Measurements from ENCODE around the gene FRY. TPM values are rescaled to one million over a fixed set of nuclear protein-coding genes. Genes with fewer than 3 reads are reported as not detected.

FRY gene
- total RNA-seq, 1 donor from 2014 or later: 4.5 TPM

- TF ChIP-seq CTCF (IDR thresholded peaks at IDR 0.05; ENCODE audit: unreplicated experiment): no peak
- Mint-ChIP-seq H3K4me3 (ENCODE audit: unreplicated experiment) (no peak overlapping the region), H3K27me3 (ENCODE audit: unreplicated experiment) (peaks cover 4% of the 10 kb centered on the region), H3K36me3 (ENCODE audit: low read depth, unreplicated experiment) (no peaks in the 10 kb centered on the region), H3K27ac (ENCODE audit: unreplicated experiment) (no peak overlapping the region), H3K4me1 (ENCODE audit: unreplicated experiment) (peaks cover 5% of the 10 kb centered on the region), H3K9me3 (ENCODE audit: unreplicated experiment) (no peaks in the 10 kb centered on the region)
- no peak for DNase-seq (ENCODE audit: low spot score)
Observed at GRCh38 chr13:32168131-32168530, 136.6 kb downstream of the FRY start.

GRCh38 chr13:32170841-32171240, 139.3 kb downstream of the FRY start:
- no peak for TF ChIP-seq CTCF (IDR thresholded peaks at IDR 0.05; ENCODE audit: unreplicated experiment)
- Mint-ChIP-seq H3K9me3 (ENCODE audit: unreplicated experiment) (no peaks in the 10 kb centered on the region), H3K4me1 (ENCODE audit: unreplicated experiment) (no peaks in the 10 kb centered on the region), H3K27ac (ENCODE audit: unreplicated experiment) (no peak overlapping the region), H3K27me3 (ENCODE audit: unreplicated experiment) (peaks cover 4% of the 10 kb centered on the region), H3K4me3 (ENCODE audit: unreplicated experiment) (no peak overlapping the region), H3K36me3 (ENCODE audit: low read depth, unreplicated experiment) (no peaks in the 10 kb centered on the region)
- DNase-seq (ENCODE audit: low spot score): no peak

GRCh38 chr13:32173881-32174280, 142.3 kb downstream of the FRY start:
- TF ChIP-seq CTCF (IDR thresholded peaks at IDR 0.05; ENCODE audit: unreplicated experiment): no peak
- Mint-ChIP-seq H3K9me3 (ENCODE audit: unreplicated experiment) (no peaks in the 10 kb centered on the region), H3K27ac (ENCODE audit: unreplicated experiment) (no peak overlapping the region), H3K4me1 (ENCODE audit: unreplicated experiment) (no peaks in the 10 kb centered on the region), H3K4me3 (ENCODE audit: unreplicated experiment) (no peak overlapping the region), H3K27me3 (ENCODE audit: unreplicated experiment) (peaks cover 4% of the 10 kb centered on the region), H3K36me3 (ENCODE audit: low read depth, unreplicated experiment) (no peaks in the 10 kb centered on the region)
- DNase-seq (ENCODE audit: low spot score): no peak

- H3K36me3 Mint-ChIP-seq (ENCODE audit: low read depth, unreplicated experiment): no peaks in the 10 kb centered on the region
- TF ChIP-seq CTCF (IDR thresholded peaks at IDR 0.05; ENCODE audit: unreplicated experiment): no peak
- no peaks in the 10 kb centered on the region for H3K4me1 Mint-ChIP-seq (ENCODE audit: unreplicated experiment)
- no peak for DNase-seq (ENCODE audit: low spot score)
- no peak overlapping the region for H3K4me3 Mint-ChIP-seq (ENCODE audit: unreplicated experiment)
- H3K9me3 Mint-ChIP-seq (ENCODE audit: unreplicated experiment): no peaks in the 10 kb centered on the region
- H3K27me3 Mint-ChIP-seq (ENCODE audit: unreplicated experiment): peaks cover 4% of the 10 kb centered on the region
- H3K27ac Mint-ChIP-seq (ENCODE audit: unreplicated experiment): no peak overlapping the region
Observed at GRCh38 chr13:32174366-32174765, 142.8 kb downstream of the FRY start.

- H3K4me1 Mint-ChIP-seq (ENCODE audit: unreplicated experiment): no peaks in the 10 kb centered on the region
- no peak overlapping the region for H3K27ac Mint-ChIP-seq (ENCODE audit: unreplicated experiment)
- TF ChIP-seq CTCF (IDR thresholded peaks at IDR 0.05; ENCODE audit: unreplicated experiment): no peak
- DNase-seq (ENCODE audit: low spot score): no peak
- no peaks in the 10 kb centered on the region for H3K9me3 Mint-ChIP-seq (ENCODE audit: unreplicated experiment)
- H3K27me3 Mint-ChIP-seq (ENCODE audit: unreplicated experiment): peaks cover 4% of the 10 kb centered on the region
- no peaks in the 10 kb centered on the region for H3K36me3 Mint-ChIP-seq (ENCODE audit: low read depth, unreplicated experiment)
- no peak overlapping the region for H3K4me3 Mint-ChIP-seq (ENCODE audit: unreplicated experiment)
Observed at GRCh38 chr13:32175307-32175706, 143.7 kb downstream of the FRY start.
